Measurements from ENCODE around the gene RAB36. TPM values are rescaled to one million over a fixed set of nuclear protein-coding genes. Genes with fewer than 3 reads are reported as not detected.

The RAB36 gene
- total RNA-seq, 1 donor from 2014 or later: 1.7 TPM

DNA sequence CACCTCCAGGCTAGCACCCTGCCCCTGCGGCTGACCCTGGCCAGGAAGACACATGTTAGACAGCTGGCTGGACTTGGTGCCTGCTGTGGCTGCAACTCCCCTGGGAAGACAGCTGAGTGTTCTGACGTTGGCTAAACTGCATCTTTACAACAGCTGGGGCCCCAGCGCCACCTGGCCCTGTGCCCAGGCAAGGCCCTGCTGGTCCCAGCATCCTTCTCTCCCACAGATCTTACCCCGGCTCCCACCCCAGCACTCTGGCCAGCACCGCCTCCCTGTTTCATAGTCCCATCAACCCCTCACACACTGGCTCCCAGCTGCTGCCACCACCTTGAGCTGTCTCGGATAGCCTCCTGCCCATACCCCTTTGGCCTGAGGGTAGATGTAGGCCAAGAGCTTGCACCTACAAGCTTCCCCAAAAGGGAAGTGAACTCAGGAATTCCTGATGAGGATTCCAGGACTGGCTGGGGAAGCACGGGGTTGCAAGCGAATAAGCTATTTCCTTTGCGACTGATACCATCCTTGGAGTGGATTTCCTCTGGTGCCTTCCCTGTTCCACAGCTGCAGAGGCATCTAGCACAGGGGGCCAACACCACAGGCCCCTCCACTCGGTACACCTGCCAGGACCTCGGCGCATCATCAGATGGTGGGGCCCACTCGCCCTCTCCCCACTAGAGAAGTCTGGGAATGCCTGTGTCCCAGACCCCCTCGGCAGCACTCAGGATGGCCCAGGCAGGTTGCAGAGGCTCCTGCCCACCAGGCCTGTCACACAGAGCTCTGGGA lies 32.0 kb upstream of the RAB36 start:
- ChIA-PET CTCF (interaction anchor here (1.7 kb wide), 1 partner anchor 153 kb away, joined by 10 read pairs; no protein-coding TSS in a partner anchor), POLR2A (no interaction called here)
- DNase-seq (no peak), ATAC-seq (ENCODE audit: low read depth) (peak; percentile 31)
- no peaks in the 10 kb centered on the region for H3K9me3 Mint-ChIP-seq
- intact Hi-C loops (cut with micrococcal nuclease): no loop called here
- no peaks in the 10 kb centered on the region for H3K27me3 Mint-ChIP-seq
- TF ChIP-seq, protein P1, sequence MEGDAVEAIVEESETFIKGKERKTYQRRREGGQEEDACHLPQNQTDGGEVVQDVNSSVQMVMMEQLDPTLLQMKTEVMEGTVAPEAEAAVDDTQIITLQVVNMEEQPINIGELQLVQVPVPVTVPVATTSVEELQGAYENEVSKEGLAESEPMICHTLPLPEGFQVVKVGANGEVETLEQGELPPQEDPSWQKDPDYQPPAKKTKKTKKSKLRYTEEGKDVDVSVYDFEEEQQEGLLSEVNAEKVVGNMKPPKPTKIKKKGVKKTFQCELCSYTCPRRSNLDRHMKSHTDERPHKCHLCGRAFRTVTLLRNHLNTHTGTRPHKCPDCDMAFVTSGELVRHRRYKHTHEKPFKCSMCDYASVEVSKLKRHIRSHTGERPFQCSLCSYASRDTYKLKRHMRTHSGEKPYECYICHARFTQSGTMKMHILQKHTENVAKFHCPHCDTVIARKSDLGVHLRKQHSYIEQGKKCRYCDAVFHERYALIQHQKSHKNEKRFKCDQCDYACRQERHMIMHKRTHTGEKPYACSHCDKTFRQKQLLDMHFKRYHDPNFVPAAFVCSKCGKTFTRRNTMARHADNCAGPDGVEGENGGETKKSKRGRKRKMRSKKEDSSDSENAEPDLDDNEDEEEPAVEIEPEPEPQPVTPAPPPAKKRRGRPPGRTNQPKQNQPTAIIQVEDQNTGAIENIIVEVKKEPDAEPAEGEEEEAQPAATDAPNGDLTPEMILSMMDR (IDR thresholded peaks at IDR 0.05): no peak
- H3K4me1 Mint-ChIP-seq: no peaks in the 10 kb centered on the region
- H3K27ac Mint-ChIP-seq: no peak overlapping the region
- no peaks in the 10 kb centered on the region for H3K36me3 Mint-ChIP-seq (ENCODE audit: low read depth)
- no peak overlapping the region for H3K4me3 Mint-ChIP-seq

DNA sequence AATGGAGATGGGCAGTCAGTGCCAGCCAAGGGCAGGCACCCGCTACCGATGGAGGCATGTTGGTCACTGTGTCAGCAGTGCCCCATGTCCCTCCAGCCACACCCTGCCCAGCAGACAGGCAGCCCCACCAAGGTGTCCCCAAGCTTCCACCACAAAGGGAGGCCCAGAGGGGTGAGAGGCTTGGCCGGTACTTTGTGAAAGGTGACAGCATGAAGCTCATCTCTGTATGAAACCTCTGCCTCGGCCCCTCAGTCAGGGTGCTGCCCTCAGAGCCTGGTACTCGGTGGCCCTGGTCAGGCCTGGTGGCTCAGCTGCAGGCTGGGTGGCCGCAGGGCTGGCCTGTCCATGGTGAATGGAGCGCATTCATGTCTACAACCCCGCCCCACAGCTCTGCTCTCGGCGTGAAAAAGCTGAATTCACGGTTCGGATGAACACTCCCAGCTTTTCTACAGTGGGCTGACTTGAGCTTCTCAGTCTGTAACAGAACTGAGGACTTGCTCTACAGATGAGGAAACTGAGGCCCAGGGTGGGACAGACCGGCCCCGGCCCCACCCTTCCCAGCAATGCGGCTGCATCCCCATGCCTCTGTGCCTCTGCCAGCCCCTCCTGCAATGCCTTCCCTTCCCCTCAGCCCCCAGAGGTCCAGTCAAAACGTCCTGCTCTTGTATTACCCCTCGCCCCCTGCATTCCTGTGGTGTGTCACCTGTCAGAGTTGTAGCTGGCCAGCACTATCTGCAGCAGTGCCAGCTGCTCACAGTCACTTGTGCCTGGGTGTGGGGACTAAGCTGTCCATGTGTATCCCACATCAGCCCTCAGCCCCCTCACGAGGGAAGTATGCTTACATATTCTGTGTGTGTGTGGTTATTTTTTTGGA lies 31.2 kb upstream of the RAB36 start:
- Mint-ChIP-seq H3K36me3 (ENCODE audit: low read depth) (no peaks in the 10 kb centered on the region), H3K9me3 (no peaks in the 10 kb centered on the region), H3K4me3 (no peak overlapping the region), H3K4me1 (no peaks in the 10 kb centered on the region), H3K27ac (no peak overlapping the region), H3K27me3 (no peaks in the 10 kb centered on the region)
- ChIA-PET CTCF (interaction anchor here (1.7 kb wide), 1 partner anchor 154 kb away, joined by 10 read pairs; no protein-coding TSS in a partner anchor), POLR2A (no interaction called here)
- TF ChIP-seq, protein P1 (IDR thresholded peaks at IDR 0.05): no peak
- no peak for ATAC-seq (ENCODE audit: low read depth)
- intact Hi-C loops (cut with micrococcal nuclease): no loop called here
- no peak for DNase-seq

DNA sequence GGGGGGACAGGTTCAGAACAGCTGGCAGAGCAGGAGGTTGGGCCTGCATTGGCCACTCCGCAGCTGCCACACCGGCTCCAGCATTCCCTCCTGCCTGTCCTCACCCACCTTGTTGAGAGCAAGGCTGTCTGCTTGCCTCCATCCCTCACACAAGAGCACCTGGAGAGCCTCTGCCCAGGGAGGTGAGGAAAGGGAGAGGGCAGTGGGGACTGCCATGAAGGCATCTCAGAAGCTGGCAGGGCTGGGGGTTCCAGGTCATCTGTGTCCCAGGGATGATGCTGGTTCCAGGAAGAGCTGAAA lies 30.6 kb upstream of the RAB36 start:
- TF ChIP-seq, protein P1 (IDR thresholded peaks at IDR 0.05): no peak
- intact Hi-C loops (cut with micrococcal nuclease): no loop called here
- Mint-ChIP-seq H3K4me3 (no peak overlapping the region), H3K27ac (no peak overlapping the region), H3K9me3 (no peaks in the 10 kb centered on the region), H3K4me1 (peaks cover 5% of the 10 kb centered on the region), H3K36me3 (ENCODE audit: low read depth) (no peaks in the 10 kb centered on the region), H3K27me3 (no peaks in the 10 kb centered on the region)
- ChIA-PET POLR2A (no interaction called here), CTCF (no interaction called here)
- DNase-seq: no peak
- ATAC-seq (ENCODE audit: low read depth): no peak

DNA sequence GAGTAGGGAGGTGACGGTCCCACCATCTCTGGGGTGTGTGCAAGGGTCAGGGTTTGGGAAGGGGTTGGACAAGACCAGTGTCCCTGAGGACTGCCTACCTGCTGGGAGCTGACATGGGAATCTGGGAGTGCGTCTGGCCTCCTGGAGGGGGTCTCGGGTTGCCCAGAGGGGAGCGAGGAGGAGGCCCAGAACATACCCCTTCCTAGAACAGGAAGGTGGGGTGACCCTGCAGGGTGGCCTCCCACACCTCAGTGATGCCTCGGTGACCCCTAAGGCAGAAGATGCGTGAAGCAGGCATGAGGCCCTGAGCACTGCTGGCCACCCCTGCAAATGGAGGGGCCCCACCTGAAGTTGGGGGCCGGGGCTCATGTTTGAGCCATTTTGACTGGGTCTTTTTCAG lies 29.9 kb upstream of the RAB36 start:
- CTCF ChIA-PET: no interaction called here

More for the DNA sequence above, 29.9 kb upstream of the RAB36 start:
- TF ChIP-seq, protein P1 (IDR thresholded peaks at IDR 0.05): no peak
- DNase-seq (no peak), ATAC-seq (ENCODE audit: low read depth) (no peak)
- POLR2A ChIA-PET: no interaction called here
- no peaks in the 10 kb centered on the region for H3K36me3 Mint-ChIP-seq (ENCODE audit: low read depth)
- H3K4me1 Mint-ChIP-seq: peaks cover 9% of the 10 kb centered on the region
- H3K9me3 Mint-ChIP-seq: no peaks in the 10 kb centered on the region
- no peaks in the 10 kb centered on the region for H3K27me3 Mint-ChIP-seq
- no peak overlapping the region for H3K27ac Mint-ChIP-seq
- intact Hi-C loops (cut with micrococcal nuclease): no loop called here
- no peak overlapping the region for H3K4me3 Mint-ChIP-seq
